RWPE1 (cell line): ENCODE data around the gene TAPT1.

ENCODE experiments used
- CTCF ChIA-PET: fragments of 350-600 bp; sonication (Branson Sonifier 250); formaldehyde crosslinking; extraction: SDS; loops from one replicate; lab custom pipeline; 2021; lab: Yijun Ruan, JAX
- POLR2A ChIA-PET: fragments of 400-600 bp; formaldehyde crosslinking; extraction: SDS; loops from one replicate; lab custom pipeline; 2020; ENCODE audit warnings: antibody characterized with exemption; ENCODE audit not compliant: low non-redundant PET; lab: Yijun Ruan, JAX
- DNase-seq: peaks from one replicate; pipeline ENCODE4 v3.0.0; 2012; ENCODE audit warnings: low spot score
- H3K27ac ChIP-seq: fragments of 450-650 bp; 2 replicates; pipeline ENCODE4 v1.5.1; 2017
- CTCF ChIP-seq: fragments of 450-650 bp; conservative IDR thresholded peaks from 2 replicates; pipeline ENCODE4 v1.5.1; 2017; ENCODE audit warnings: low read depth, mild to moderate bottlenecking

TAPT1 gene

GRCh38 chr4:16126714-16127113 is 99.6 kb downstream of the TAPT1 start:
- no peak for TF ChIP-seq CTCF
- POLR2A ChIA-PET, result no interaction called here
- CTCF ChIA-PET, result no interaction called here
- H3K27ac ChIP-seq, result no peak overlapping the region
- DNase-seq, result no peak

GRCh38 chr4:16125571-16126445 is 100.5 kb downstream of the TAPT1 start:
- no peak overlapping the region for H3K27ac ChIP-seq
- POLR2A ChIA-PET, result no interaction called here
- CTCF ChIA-PET, result no interaction called here
- DNase-seq, result no peak
- no peak for TF ChIP-seq CTCF

GRCh38 chr4:16124232-16124631 is 102.0 kb downstream of the TAPT1 start:
- no peak for DNase-seq
- POLR2A ChIA-PET, result no interaction called here
- TF ChIP-seq CTCF, result no peak
- H3K27ac ChIP-seq, result no peak overlapping the region
- CTCF ChIA-PET, result no interaction called here

- H3K27ac ChIP-seq, result no peak overlapping the region
- no peak for DNase-seq
- ChIA-PET POLR2A (no interaction called here), CTCF (no interaction called here)
- TF ChIP-seq CTCF, result no peak
Observed at GRCh38 chr4:16123356-16124084, 102.8 kb downstream of the TAPT1 start.

- CTCF ChIA-PET, result no interaction called here
- H3K27ac ChIP-seq, result no peak overlapping the region
- POLR2A ChIA-PET, result no interaction called here
- no peak for TF ChIP-seq CTCF
- DNase-seq, result no peak
Observed at GRCh38 chr4:16122784-16123183, 103.5 kb downstream of the TAPT1 start.

- H3K27ac ChIP-seq, result no peak overlapping the region
- CTCF ChIA-PET, result no interaction called here
- no peak for TF ChIP-seq CTCF
- POLR2A ChIA-PET, result no interaction called here
- DNase-seq, result no peak
Observed at GRCh38 chr4:16122308-16122711, 104.0 kb downstream of the TAPT1 start.
